Activated T-helper 1 cell treated with anti-CD3 and anti-CD28 coated beads, Interleukin-2, amount 50 U/mL, for 16 hours (primary cell): ENCODE data around the gene HAP1.
"Not testable (repeated sequence)": the region's sequence is repeated elsewhere in the genome, so short reads cannot be mapped to it uniquely, and the experiment has no call there.

Experiments used
- DNase-seq, 2 donors: peaks; one replicate each; pipeline ENCODE4 v3.0.0-alpha.2; 2020; ENCODE audit warnings: low read depth in 1 of 2, low spot score in 1 of 2

Gene HAP1

DNA sequence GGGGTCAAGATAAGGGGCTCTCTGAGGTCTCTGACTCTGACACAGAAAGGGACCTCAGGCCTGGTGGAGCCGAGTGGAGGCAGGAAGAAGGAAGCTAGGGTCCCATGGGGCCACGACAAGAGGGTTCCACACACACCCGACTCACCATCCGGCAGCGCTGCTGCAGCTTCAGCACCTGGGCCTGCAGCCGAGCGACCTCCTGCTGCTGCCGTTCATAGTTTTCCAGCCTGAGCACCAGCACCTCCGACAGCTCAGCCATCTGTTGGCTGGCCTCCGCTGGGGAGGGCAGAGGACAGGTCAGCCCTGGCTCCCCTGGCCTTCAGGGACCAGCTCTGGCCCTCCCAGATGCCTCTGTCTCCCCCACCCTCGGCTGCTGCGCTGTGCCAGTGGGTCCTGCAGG is 6.4 kb downstream of the HAP1 start:
- no peak for DNase-seq

DNA sequence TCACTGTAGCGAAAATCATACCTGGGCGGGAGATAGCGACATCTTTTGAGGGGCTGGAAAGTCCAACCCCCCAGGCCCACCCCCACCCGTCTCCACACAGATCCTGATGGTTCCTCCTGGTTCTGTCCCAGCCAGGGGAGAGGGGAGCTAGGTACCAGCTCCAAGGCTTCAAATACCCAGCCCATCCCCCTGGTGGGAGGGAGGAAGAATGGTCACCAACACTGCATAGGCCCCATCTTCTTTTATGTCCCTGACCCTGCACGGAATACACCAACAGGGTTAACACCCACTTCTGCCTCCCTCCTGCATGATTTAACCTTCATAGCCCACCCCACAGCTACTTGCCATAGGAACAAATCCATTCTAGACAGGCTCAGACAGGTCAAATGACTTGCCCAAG is 9.3 kb downstream of the HAP1 start:
- no peak for DNase-seq

DNA sequence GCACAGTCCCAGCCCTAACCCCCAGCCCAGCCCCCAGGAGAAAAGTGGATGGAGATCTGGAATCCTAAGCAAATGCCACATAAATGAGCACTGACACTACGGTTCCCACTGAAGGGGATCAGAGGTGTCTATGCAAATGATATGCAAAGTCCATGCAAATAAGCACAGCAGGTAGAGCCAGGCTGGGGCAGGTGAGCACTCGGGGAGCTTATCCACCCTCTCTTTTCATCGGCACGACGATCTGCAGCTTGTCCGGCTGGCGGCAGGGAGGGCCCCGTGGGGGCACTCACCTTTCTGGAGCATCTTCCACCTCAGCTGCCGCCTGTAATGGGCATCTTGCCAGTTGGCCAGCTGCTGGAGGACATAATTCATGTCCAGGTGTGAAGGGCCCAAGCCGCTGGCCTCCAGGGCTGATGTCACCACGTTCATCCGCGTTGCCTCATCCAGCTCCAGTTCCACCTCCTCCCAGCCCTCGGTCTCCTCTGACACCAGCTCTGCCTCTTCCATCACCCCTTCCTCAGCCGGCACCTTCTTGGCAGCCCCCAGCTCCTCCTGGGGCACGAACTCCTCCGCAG is 9.9 kb downstream of the HAP1 start:
- DNase-seq: no peak

DNA sequence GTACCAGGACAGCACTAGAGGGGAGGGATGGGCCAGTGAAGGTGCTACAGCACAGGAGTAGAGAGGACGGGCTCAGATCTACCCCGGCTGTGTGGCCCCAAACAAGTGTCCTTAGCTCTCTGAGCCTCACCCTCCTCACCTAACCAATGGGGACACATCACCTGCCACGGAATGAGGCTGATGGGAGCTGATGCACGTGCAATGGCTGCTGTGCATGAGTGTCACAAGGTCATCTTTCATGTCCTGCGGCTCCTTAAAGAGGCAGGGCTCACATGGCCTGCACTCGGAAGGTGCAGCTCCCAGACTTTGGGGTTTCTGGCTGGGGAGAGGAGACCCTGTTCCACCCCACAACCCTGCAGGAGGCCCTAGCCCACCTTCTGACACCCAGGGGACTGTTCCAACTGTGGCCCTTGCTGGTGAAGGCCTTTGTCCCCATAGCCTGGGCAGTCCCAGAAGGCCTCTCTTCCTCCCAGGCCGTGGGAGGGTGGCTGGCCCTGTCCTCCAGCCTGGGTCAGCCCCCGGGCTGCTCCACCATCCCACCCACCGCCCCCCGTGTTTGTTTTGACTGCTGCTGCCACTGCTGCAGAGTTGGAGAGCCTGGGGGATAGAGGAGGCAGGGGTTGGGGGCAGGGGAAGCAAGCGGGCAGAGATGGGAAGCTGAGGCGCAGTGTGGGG is 10.5 kb downstream of the HAP1 start:
- no peak for DNase-seq

DNA sequence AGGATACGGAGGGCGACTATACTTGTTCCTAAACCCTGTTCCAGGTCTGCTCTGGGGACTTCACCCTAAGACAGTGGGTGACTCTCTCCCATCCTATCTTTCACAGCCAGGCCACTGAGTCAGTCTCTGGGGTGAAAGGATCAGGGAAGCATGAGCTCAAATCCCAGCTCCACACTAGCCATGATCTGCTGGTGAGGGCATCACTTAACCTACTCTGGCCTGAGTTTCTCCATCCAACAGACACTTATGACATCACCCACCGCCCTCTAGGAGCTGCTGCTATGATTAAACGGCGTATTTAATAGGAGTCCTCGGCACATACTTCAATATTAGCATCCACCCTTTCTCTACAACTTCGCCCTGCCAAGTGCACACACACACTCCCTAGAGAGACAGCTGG is 12.2 kb downstream of the HAP1 start:
- no peak for DNase-seq

DNA sequence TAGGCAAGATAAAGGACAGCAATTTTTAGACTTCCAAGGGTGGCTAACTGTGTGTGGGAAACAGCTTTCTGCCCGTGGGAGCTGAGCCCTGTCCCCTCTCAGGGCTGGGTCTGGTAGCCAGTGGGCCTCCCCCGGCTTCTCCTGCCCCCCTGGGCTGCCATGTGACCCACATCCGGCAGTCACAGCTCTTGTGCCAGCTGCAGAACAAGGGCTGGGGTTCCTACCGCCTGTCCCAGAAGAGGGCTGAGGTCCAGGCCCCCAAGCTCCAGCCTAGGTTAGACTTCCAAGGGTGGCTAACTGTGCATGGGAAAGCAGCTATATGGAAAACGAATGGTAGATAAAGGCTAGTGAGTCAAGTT is 16.2 kb downstream of the HAP1 start:
- no peak for DNase-seq

DNA sequence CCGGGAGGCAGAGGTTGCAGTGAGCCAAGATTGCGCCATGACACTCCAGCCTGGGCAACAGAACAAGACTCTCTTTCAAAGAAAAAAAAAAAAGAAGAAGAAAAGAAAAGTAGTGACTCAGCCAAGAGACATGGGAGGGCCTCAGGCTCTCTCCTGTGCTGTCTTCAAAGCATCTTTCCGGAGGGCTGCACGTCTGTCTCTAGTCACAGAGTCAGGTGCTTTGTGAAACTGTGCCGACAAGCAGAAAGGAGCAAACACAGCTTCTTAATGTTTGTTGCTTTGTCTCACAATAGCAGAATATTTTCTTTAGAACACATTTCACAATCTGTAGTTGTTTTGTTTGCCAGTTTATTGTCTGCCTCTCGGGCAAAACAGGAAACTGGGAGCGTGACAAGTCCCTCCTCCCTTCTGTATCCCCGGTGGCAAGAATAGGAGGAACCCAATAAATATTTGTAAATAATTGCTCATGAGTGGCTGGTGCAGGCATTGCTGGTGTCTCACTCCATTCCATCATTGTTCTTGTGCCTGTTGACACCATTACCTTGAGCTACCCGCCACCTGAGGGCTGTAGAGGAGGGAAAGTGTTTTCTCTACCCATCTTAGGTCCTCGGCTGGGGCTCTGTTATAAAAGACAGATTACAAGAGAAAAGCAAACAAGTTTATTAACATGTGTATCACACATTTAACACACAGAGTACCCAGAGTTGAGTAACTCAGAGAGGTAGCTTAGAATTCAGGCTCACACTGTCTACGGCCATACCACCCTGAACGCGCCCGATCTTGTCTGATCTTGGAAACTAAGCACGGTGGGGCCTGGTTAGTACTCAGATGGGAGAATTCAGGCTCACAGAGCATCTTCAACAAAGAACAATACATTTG is 16.8 kb downstream of the HAP1 start:
- no peak for DNase-seq

DNA sequence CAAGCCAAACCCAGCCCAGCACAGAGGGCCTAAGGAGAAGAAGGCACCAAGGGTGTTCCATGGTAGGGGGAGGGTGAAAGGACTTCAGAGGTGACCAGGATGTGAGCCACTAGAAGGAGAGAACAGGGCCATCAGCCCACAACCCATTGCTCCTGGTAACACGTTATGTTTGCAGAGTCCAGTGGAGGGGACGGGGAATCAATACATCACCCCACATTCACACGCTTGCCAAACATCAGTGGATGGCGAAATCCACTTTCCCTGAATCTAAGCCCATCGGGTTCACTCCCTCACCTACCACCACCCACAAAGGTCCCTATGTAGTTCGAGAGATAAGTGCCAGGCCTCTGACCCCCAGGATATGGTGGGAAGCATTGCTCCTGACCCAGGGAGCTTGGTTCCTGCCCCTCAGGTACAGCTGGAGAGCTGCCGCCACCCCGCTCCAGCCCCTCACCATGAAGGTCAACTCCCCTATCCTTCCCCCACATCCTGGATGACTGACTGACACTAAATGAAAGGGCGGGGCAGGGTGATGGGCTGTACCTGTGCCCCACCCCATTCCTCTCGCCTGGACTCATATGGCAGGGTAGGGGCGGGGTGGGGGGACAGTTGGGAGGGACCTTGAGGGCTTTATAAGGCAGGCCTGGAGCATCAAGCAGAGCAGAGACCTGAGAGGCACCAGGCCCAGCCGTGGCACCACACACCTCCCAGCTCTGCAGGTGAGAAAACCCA is 22.6 kb downstream of the HAP1 start, which contains the start of gene GAST:
Gene GAST, plus strand, starts transcription at position 663 of the 732 bp plus-strand sequence. CDS start 3,106 bp downstream, outside the sequence.
- no peak for DNase-seq

DNA sequence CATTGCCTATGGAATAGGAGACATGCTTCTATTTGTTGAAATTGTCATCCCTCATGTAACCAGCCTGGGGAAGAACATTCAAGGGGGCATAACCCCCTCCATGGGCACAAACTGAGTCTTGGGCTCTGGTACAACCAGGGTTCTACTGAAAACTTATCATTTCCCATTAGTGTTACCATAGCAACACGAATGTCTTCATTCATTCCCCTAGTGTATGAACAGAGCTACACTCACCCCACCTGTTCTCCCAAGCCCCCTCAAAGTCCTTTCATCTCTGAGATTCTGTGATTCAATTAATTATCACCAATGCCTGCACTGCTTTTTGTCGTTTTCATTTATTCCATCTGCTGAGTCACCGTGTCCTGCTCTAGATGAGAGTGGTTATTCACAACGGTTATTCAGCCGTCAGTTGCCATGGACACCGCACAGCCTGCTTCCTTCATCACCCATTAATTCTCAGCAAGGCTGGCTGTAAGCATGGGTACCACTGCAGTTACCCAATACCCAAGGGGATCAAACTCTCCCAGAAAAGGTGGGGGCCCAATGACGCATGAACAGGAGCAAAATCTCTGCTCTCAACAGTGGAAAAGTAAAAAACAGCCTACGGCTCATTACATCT is 23.9 kb downstream of the HAP1 start:
- no peak for DNase-seq

DNA sequence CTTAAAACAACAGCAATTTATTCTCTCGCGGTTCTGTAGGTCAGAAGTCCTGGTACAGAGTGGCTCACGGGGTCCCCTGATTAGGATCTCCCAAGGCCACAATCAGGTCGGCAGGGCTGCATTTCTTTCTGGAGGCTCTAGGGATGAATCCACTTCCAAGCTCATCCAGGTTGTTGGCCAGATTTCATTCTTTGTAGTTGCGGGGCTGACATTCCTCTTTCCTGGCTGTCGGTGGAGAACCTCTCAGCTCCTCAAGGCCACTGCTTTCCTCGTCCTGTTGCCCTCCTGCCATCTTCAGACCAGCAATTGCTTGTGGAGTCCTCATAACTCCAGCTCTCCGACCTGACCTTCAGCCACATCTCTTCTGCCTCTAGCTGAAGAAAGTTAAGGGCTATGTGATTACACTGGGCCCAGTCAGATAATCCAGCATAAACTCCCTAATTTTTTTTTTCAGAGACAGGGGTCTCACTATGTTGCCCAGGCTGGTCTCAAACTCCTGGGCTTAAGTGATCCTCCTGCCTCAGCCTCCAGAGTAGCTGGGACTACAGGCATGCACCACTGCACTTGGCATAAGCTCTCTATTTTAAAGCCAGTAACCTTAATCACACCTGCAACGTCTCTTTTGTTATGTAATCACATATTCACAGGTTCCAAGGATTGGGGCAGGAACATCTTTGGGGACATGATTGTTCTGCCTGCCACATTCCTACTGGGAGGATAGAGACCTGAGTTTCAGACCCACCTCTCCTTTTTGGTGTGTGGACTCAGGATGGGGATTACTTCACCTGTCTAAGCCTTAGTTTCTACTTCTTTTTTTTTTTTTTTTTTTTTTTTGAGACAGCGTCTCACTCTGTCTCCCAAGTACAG is 26.4 kb downstream of the HAP1 start:
- DNase-seq: no peak

DNA sequence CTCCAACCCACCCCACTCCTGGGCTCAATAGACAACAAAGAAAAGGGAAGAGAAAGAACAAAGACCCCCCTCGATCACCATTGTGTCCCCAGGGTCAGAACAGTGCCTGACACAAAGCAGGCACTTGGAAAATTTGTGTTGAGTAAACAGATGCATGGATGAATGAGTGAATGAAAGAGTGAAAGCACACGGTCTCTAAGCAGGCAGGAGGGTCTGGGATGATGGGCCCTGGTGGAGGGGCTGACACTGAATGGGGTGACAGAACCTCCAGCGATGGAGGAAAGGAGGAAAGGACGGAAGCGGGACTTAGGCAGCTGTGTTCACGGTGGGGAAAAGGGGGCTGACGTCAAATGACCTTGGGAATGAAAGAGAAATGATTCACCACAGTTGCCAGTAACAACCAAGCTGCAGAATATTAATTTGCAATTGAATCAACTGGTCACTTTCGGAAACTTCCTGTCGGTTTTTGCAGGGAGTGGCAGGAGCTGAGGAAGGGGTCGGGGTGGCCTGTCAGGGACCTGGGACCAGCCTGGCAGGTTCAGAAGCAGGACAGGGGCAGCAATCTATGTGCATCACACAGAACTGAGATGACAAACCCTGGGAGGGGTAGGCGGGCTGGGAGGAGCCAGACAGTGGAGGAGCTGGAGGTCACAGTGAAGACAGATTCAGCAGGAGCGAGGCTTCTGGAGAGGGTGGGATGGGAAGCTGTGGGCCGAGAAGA is 29.0 kb downstream of the HAP1 start:
- no peak for DNase-seq

DNA sequence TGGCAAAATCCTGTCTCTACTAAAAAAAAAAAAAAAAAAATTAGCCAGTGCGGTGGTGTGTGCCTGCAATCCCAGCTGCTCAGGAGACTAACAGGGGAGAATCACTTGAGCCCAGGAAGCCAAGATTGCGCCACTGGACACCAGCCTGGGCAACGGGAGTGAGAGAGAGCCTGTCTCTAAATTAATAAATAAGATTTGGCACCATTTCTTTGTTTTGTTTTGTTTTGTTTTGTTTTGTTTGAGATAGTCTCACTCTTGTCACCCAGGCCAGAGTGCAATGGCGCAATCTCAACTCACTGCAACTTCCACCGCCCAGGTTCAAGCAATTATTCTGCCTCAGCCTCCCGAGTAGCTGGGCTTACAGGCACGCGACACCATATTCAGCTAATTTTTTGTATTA is 31.7 kb downstream of the HAP1 start:
- no peak for DNase-seq

DNA sequence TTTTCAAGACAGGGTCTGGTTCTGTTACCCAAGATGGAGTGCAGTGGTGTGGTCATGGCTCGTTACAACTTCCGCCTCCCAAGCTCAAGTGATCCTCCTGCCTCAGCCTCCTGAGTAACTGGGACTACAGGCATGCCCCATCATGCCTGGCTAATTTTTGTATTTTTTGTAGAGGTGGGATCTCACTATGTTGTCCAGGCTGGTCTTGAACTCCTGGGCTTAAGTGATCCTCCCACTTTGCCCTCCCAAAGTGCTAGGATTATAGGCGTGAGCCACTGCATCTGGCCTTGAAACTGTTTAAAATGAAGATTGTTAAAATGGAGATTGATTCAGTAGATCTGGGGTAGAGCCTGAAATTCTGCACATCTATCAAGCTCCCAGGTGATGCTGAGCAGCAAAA is 33.6 kb downstream of the HAP1 start:
- not testable (repeated sequence) for DNase-seq

DNA sequence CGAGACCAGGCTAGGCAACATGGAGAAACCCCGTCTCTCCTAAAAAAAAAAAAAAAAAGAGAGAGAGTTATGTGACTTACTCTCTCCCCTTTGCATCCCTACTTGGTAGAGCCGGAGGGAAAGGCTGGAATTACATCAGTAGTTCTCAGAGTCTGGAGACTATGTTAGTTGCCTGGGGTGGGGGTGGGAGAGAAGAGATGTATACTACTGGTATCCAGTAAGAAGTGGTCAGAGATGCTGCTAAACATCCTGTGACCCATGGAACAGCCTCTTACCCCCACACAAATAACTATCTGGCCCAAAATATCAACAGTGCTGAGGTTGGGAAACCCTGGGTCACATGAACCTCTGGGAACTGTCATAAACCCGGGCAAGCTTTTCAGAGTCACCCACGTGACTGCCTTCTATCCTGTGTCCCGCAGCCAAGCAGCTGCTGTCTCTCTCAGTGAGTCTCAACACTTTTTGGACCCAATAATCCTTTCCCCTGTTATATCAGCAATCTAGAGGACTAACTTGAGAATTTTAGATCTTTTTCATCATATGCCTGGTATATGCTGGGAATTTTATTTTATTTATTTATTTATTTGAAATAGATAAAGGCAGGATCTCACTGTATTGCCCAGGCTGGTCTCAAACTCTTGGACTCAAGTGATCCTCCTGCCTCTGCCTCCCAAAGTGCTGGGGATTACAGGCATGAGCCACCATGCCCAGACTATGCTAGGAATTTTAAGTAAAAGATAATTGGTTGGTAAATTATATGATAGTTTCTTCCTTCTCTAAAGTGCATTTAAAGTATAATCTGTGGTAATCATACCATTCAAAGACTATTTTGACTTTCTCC is 37.1 kb downstream of the HAP1 start:
- DNase-seq: no peak

DNA sequence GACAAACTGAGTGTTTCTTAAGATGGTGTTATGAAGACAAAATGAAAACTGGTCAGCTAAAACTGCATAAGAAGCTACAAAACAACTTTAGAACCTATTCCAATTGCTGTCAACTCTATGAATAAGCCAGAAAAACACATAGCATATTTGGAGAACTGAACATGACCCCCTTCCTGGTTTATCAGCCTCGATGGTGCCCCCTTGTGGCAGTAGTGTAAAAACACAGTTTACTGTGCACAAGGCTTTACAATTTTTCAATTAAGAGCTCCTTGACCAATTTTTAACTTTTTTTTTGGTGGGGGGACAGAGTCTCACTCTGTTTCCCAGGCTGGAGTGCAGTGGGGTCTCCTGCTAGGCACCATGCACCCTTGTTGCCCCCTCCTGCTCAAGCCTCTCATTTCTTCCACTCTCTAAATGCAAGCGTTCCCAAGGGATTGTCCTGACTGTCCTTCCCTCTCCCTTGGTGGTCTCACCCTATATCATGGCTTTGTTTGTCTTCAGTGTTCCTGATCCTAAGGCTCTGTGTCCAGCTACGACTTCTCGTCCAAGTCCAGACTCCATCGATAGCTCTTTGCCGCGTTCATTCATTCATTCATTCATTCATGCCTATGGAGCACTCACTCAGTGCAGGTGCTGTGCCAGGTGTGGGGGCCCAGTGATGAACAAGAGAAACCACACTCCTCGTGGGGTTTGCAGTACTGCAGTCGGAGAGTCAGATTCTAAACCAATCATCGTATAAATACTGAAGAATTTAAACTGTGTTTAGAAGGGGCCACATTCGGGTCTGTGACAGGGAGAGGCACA is 38.3 kb downstream of the HAP1 start:
- DNase-seq: peak; percentile 48 to 62

DNA sequence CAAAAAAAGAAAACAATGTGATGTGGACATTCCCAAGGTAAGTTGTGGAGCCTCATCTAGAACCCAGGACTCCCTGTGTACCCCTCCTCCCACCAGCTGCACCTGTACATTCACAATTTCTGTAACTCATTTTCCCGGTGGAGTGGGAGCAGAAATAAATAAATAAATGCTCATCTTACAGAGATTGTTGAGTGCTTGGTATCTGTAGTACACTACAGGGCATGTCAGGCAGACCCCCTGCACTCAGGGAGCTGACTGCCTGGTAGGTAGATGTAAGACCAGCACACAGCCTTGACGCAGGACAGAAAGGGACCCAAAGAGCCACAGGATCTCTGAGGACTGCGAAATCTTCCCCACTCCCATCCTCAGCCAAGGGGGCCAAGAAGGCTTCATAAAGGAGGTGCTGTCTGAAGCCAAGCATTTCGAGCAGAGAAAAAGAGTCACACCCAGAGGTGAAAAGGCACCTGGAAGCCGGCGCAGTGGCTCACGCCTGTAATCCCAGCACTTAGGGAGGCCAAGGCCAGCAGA is 39.2 kb downstream of the HAP1 start:
- no peak for DNase-seq

DNA sequence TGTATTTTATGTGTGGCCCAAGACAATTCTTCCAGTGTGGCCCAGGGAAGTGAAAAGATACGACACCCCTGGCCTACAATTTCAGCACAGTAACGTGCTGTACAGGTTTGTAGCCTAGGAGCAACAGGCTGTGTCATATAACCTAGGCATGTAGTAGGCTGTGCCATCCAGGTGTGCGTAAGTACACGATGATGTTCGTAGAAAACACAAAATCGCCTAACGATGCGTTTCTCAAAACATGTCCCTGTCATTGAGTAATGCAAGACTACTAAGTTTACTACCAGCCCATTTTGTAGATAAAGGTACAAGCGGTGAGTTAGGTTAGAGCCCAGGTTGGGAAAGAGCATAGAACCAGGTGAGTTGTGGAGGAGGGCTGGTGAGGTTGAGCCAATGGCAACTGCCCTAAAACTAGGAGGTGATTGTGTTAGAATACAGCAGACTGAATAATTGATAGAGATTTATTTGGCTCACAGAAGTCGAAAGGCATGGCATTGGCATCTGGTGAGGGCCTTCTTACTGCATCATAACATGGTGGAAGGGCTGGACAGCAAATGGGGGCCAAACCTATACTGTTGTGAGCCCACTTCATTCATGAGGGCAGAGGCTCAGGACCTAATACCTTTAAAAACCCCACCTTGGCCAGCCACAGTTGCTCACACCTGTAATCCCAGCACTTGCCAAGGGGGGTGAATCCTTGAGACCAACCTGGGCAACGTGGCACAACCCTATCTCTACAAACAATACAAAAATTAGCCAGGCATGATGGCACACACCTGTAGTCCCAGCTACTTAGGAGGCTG is 41.5 kb downstream of the HAP1 start:
- DNase-seq: no peak
